Glutamatergic neuron (in vitro differentiated cells): ENCODE measurements around the gene UGT1A1. TPM values are rescaled to one million over a fixed set of nuclear protein-coding genes. Genes with fewer than 3 reads are reported as not detected.

Experiments used
- DNase-seq: peaks from one replicate; pipeline ENCODE4 v3.0.0; 2022
- H3K27ac Mint-ChIP-seq: one replicate; pipeline ENCODE4 v1.8.0; 2020; ENCODE audit warnings: mild to moderate bottlenecking, mixed read lengths, inconsistent platforms; ENCODE audit not compliant: unreplicated experiment
- H3K27me3 Mint-ChIP-seq: one replicate; pipeline ENCODE4 v1.8.0; 2020; ENCODE audit warnings: mild to moderate bottlenecking, moderate library complexity, mixed read lengths, inconsistent platforms; ENCODE audit not compliant: unreplicated experiment
- H3K36me3 Mint-ChIP-seq: one replicate; pipeline ENCODE4 v1.8.0; 2020; ENCODE audit warnings: mild to moderate bottlenecking, mixed read lengths, inconsistent platforms; ENCODE audit not compliant: unreplicated experiment
- H3K4me1 Mint-ChIP-seq: one replicate; pipeline ENCODE4 v1.8.0; 2020; ENCODE audit warnings: mild to moderate bottlenecking, low read depth, mixed read lengths, inconsistent platforms; ENCODE audit not compliant: unreplicated experiment
- H3K4me3 Mint-ChIP-seq: one replicate; pipeline ENCODE4 v1.8.0; 2020; ENCODE audit warnings: mild to moderate bottlenecking, mixed read lengths, inconsistent platforms; ENCODE audit not compliant: unreplicated experiment
- H3K9me3 Mint-ChIP-seq: one replicate; pipeline ENCODE4 v1.8.0; 2020; ENCODE audit warnings: mild to moderate bottlenecking, moderate library complexity, mixed read lengths, inconsistent platforms; ENCODE audit not compliant: unreplicated experiment
- CTCF ChIP-seq: fragments of 200-600 bp; sonication (generic); IDR thresholded peaks from one replicate; pipeline ENCODE4 v1.5.0; 2021; ENCODE audit not compliant: partially characterized antibody, unreplicated experiment
- total RNA-seq: library from RNA; stranded (reverse); fragmentation: NEBNext Ultra II Directional; extraction: Animal tissue kit (Norgen Biotek cat#: 25700); gene quantifications from one replicate; pipeline ENCODE4 v1.2.1, GENCODE V29; 2021; ENCODE audit not compliant: unreplicated experiment

Gene UGT1A1
- total RNA-seq, 1 donor from 2014 or later, result not detected

GRCh38 chr2:233813236-233814055, 53.4 kb downstream of the UGT1A1 start:
- no peak for TF ChIP-seq CTCF
- no peak for DNase-seq
- Mint-ChIP-seq H3K4me1 (peaks cover 3% of the 10 kb centered on the region), H3K9me3 (peaks cover 6% of the 10 kb centered on the region), H3K27ac (no peak overlapping the region), H3K36me3 (no peaks in the 10 kb centered on the region), H3K27me3 (no peaks in the 10 kb centered on the region), H3K4me3 (no peak overlapping the region)

GRCh38 chr2:233814056-233814835, 54.2 kb downstream of the UGT1A1 start:
- peaks cover 6% of the 10 kb centered on the region for H3K9me3 Mint-ChIP-seq
- H3K4me1 Mint-ChIP-seq, result peaks cover 3% of the 10 kb centered on the region
- no peak for TF ChIP-seq CTCF
- no peak for DNase-seq
- H3K4me3 Mint-ChIP-seq, result no peak overlapping the region
- no peak overlapping the region for H3K27ac Mint-ChIP-seq
- H3K36me3 Mint-ChIP-seq, result no peaks in the 10 kb centered on the region
- H3K27me3 Mint-ChIP-seq, result peaks cover 2% of the 10 kb centered on the region

DNA sequence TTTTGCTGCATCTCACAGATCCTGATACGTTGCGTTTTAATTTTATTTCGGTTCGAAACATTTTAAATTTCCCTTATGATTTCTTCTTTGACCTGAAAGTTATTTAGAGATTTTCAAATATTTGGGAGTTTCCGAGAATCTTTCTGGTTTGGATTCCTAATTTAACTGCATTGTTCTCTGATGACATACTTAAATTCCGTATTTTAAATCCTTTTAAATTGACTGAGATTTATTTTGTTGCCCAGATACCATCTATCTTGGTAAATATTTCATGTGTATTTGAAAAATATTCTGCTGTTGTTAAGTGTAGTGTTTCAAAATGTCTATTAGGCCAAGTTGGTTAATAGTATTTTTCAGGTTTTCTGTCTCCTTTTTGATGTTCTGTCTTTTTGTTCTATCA, 55.8 kb downstream of the UGT1A1 start:
- Mint-ChIP-seq H3K9me3 (peaks cover 1% of the 10 kb centered on the region), H3K27ac (no peak overlapping the region), H3K4me3 (no peak overlapping the region), H3K4me1 (peaks cover 3% of the 10 kb centered on the region), H3K36me3 (no peaks in the 10 kb centered on the region), H3K27me3 (peaks cover 5% of the 10 kb centered on the region)
- no peak for DNase-seq
- no peak for TF ChIP-seq CTCF

- H3K36me3 Mint-ChIP-seq, result no peaks in the 10 kb centered on the region
- no peak overlapping the region for H3K4me3 Mint-ChIP-seq
- peaks cover 4% of the 10 kb centered on the region for H3K9me3 Mint-ChIP-seq
Observed at GRCh38 chr2:233816334-233816733, 56.3 kb downstream of the UGT1A1 start.

More at GRCh38 chr2:233816334-233816733, 56.3 kb downstream of the UGT1A1 start:
- Mint-ChIP-seq H3K27me3 (peaks cover 7% of the 10 kb centered on the region), H3K27ac (no peak overlapping the region), H3K4me1 (peaks cover 3% of the 10 kb centered on the region)
- TF ChIP-seq CTCF, result no peak
- DNase-seq, result no peak
